Medulla oblongata (tissue), 1 donor: ENCODE results near the gene COMTD1.
A peak's percentile ranks its signal among the peaks of the same experiment; 100 is the strongest.

Experiments used
- DNase-seq: peaks from one replicate; pipeline ENCODE4 v3.0.0-alpha.2; 2015; ENCODE audit errors: extremely low spot score

Gene COMTD1

DNA sequence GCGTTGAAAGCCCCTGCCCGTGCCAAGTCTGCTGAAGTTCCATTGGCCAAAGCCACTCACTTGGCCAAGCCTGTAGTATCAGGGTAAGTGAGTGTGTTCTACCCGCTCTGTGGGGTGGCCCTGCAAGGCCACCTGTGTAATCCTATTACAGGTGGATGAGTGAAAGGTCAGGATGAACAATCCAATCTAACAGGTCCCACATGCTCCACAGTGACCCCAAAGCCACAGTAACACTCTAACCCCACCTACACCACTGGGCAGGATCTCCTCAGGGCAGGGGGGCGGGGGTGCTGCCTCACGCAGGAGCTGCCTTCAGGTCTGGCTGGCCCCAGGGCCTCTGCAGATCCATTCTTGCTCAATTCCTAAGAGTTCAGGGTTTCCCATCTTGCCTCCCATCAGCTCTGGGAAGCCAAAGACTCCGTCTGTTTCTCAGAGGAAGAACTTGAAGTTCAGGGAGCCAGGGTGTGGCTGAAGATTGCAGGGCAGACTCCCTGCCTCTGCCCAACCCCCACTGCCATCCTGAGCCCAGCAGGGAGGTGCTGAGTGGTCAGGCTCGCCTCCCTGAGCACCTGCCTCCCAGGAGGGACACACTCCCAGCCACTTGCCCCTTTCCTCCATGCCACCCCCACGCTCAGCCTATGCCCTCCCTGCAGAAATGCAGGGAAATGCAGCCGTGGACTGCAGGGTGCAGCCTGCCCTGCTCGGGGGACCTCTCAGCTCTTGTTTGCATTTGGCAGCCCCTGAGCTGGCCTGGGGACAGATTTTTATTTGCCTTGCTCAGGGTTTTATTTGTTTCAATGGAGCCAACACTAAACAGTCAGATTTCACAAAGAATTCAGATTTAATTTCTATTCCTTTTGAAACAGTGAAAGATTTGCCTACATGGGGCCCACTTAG lies 9.8 kb upstream of the COMTD1 start:
- DNase-seq = no peak

GRCh38 chr10:75244487-75245353 lies 9.0 kb upstream of the COMTD1 start:
- DNase-seq = no peak

GRCh38 chr10:75243426-75243825 lies 7.7 kb upstream of the COMTD1 start:
- DNase-seq = no peak

DNA sequence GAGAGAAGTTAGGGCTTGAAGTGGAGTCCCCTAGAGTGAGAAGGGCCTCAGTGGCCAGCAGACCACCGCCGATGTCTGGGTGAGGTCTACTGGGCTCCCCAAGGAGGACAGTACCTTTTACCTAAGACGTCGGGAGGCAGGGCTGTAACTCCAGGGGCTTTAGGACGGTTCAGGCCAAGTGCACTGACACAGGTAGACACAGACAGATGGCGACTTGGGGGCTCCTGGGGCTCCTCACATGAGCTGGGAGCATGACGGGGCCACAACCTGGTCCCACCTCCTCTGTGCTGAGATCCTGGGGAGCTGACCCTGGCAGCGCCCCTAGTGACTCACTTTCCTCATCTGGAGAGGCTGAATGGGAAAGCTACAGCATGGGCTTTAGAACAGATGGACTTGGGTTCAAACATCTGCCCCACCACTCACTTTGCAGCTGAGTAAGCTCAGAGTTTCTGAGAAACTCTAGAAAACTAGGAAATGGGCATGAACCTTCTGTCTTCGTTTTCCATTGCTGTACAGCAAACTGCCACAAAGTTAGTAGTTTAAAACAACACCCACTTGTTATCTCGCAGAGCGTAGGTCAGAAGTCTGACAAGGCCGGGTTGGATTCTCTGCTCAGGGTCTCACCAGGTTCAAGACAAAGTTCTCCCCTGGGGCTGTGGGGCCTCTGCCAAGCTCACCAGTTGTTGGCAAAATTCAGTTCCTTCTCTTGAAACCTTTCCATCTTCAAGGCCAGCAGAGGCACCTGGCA lies 4.7 kb upstream of the COMTD1 start:
- DNase-seq = no peak

- no peak for DNase-seq
Observed at GRCh38 chr10:75239096-75239790, 3.5 kb upstream of the COMTD1 start.

DNA sequence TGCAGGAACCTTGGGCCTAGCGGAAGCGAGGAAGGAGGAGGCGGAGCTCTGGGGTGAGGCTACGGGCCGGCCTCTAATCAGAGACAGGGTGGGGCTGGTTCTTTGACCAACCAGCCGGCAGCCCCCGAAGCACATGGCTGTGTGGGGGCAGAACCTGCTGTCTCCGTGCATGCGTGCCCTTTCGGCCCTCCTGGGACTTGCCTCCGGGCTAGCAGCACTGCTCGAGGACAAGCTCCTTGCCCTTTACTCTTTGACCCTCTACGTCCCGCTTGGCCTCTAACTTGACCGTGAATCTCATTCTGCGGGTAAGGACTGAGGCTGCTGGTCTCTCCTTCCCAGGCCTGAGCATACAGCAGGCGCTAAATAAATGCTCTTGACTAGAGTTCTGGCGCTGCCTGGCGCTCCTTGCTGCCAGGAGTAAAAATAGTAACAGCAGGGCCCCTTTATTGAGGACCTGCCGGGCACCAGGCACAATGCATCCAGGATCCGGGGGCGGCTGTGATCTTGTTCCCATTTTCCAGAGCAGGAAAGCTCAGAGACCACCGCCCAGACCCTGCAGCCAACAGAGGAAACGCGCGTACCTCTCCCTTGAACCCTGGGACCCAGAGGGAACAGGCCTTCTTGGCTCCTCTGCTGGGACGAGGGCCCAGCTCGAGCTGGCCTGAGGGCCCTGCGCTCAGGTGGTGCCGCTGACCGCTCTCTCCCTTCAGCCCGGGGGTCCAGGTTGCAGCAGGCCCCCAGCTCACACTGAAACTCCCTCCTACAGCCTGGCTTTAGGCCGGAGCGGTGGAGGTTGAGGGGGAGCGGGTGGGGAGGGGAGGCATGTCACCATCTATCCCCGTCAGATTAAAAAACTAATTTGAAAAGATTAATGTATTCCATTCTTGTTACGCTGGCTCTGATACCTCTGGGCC lies 2.7 kb upstream of the COMTD1 start:
- no peak for DNase-seq

- DNase-seq = no peak
Observed at GRCh38 chr10:75236178-75236825, 545 bp upstream of the COMTD1 start.

DNA sequence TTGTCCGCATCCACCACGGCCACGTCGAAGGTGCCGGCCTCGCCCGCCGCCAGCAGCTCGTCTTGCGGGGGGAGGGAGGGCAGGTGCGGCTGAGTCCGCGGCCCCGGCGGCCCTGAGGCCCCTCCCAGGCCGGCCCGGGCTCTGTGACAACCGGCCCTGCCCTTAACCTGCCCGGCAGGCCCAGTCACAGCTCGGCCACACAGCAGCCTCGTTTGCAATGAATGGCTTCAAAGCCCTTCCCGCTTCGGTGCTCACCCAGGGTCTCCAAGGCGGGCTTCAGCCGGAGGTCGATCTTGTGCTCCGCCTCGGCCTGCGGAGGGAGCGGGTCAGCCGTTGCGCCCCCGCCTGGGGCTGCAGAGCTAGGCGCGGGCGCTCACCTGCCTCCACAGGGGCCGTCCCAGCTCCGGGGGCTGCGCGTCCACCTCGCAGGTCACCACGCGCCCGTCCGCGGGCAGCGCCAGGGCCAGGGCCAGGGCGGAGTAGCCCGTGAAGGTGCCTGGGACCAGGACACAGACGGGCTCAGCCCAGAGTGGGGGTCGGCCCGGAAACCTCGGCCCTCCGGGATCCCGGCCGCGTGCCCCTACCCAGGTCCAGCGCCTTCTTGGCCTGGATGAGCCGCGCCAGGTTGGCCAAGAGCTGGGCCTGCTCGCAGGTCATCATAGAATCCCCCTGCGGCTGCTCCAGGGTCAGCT lies 928 bp downstream of the COMTD1 start:
- DNase-seq = no peak

GRCh38 chr10:75234017-75234682 lies 1.6 kb downstream of the COMTD1 start:
- peak; percentile 63 for DNase-seq

DNA sequence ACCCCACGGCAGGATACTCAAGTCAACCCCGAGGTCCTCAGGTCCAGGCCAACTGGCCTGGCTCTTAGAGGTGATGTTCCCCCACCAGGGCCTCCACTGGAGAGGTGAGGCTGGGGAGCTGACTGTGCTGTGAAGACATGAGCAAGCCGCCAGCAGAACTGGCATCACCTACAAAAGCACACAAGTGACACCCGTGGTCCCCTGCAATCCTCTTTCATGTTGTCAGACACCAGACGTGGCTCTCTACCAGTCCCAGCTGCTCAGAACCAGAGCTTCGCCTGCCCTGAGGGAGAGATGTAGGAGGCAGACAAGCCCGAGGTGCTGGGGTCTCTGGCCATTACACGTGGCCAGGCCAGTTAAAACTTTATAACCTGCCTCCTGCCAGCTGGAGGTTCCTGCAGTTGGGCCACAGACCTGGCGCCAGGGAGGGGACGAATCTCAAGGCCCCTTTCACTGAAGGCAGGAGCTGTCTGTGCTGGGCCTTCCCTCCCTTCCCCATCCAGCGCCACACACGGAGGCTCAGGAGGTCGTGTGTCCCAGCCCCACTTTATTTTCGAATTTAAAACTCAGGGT lies 2.2 kb downstream of the COMTD1 start:
- DNase-seq = no peak

GRCh38 chr10:75231672-75232581 lies 3.8 kb downstream of the COMTD1 start:
- no peak for DNase-seq

DNA sequence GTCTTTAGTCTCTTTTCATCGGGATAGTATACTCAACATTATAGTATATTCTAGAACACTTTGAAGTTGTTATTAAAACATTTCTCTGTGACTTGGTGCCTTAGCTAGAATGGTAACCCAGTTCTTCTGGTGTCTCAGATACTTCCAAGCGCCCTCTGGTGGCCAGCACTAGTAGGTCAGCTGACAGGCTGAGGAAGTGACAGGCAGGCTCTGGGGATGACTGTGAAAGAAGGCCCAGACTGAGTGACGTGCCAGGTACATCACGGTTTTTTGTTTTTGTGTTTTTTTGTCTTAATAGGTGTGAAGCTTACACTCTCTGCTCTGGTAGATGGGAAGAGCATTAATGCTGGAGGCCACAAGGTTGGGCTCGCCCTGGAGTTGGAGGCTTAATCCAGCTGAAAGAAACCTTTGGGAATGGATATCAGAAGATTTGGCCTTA lies 5.1 kb downstream of the COMTD1 start:
- peak; percentile 95 for DNase-seq

GRCh38 chr10:75229971-75230370 lies 5.8 kb downstream of the COMTD1 start:
- DNase-seq = no peak

DNA sequence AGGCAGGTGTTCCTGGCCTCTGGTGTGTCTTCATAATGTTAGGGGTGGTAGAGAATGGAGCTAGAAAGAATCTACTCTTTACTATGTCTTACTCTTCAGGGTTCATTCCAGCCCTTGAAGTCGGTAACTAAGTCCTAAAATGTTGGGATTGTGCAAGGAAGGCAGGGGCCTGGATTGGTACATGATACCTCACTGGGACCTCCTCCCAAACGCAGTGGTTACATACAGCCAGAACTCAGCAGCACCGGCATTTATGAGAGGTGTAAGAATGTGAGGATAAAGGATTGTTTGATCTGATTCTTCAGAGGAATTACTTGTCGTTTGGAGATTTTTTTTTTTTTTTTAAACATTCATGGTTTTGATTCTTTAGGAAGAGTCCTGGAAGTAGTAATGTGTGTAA lies 6.9 kb downstream of the COMTD1 start:
- no peak for DNase-seq

GRCh38 chr10:75228278-75228677 lies 7.5 kb downstream of the COMTD1 start:
- no peak for DNase-seq

GRCh38 chr10:75226656-75227055 lies 9.1 kb downstream of the COMTD1 start:
- DNase-seq = peak; percentile 29

DNA sequence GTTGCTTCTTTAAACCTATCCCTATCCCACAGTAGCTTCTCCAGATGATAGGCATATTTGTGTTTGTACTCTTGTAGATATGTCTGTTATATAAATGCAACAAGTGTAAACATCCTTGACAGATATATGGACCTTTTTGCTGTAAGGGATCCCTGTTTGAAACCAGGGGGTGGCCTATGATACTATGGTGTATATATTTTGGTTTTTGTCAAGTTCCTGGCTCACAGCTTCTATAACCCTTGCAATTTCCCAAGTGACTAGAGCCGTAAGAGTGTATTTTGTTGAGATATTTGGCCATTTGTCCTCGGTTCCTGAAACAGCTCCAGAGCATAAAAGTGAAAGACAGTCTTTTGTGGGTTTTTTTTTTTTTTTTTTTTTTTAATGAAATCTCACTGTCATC lies 9.7 kb downstream of the COMTD1 start:
- DNase-seq = no peak
